Upper lobe of left lung (tissue), 4 donors: Measurements from ENCODE around the gene DNTT.

Experiments used
- EP300 ChIP-seq, 4 donors: sonication (generic); formaldehyde crosslinking; IDR thresholded peaks; one replicate each; pipeline ENCODE4 v1.5.1; 2017; ENCODE audit warnings: antibody characterized with exemption in 4 of 4, control low read depth in 2 of 4
- POLR2AphosphoS5 ChIP-seq, 2 donors: sonication (generic); formaldehyde crosslinking; IDR thresholded peaks; one replicate each; pipeline ENCODE4 v1.5.1; 2017; ENCODE audit warnings: antibody characterized with exemption in 2 of 2
- TF ChIP-seq, protein P1 (sequence below), 6 experiments: fragments of 450-650 bp in 4 of 6; fragments of 200-600 bp in 2 of 6; sonication (generic) in 2 of 6; IDR thresholded peaks; one replicate each; pipeline ENCODE4 v1.5.1; 2016 to 2019; ENCODE audit warnings: antibody characterized with exemption in 6 of 6

GRCh38 chr10:96333101-96333500 is 28.9 kb downstream of the DNTT start:
- TF ChIP-seq EP300 (IDR thresholded peaks at IDR 0.05) (no peak), POLR2AphosphoS5 (IDR thresholded peaks at IDR 0.05) (no peak)
- TF ChIP-seq, protein P1, sequence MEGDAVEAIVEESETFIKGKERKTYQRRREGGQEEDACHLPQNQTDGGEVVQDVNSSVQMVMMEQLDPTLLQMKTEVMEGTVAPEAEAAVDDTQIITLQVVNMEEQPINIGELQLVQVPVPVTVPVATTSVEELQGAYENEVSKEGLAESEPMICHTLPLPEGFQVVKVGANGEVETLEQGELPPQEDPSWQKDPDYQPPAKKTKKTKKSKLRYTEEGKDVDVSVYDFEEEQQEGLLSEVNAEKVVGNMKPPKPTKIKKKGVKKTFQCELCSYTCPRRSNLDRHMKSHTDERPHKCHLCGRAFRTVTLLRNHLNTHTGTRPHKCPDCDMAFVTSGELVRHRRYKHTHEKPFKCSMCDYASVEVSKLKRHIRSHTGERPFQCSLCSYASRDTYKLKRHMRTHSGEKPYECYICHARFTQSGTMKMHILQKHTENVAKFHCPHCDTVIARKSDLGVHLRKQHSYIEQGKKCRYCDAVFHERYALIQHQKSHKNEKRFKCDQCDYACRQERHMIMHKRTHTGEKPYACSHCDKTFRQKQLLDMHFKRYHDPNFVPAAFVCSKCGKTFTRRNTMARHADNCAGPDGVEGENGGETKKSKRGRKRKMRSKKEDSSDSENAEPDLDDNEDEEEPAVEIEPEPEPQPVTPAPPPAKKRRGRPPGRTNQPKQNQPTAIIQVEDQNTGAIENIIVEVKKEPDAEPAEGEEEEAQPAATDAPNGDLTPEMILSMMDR (IDR thresholded peaks at IDR 0.05), result no peak
